Measurements from ENCODE around the gene CDKN1A.

Gene CDKN1A

GRCh38 chr6:36717231-36717825 is 38.8 kb downstream of the CDKN1A start:
- DNase-seq (ENCODE audit: low read depth), result no peak
- H3K4me3 ChIP-seq (ENCODE audit: low read depth, low read length), result no peak overlapping the region
- TF ChIP-seq POLR2A (IDR thresholded peaks at IDR 0.05; ENCODE audit: extremely low read depth, insufficient read length) (no peak), CTCF (IDR thresholded peaks at IDR 0.05; ENCODE audit: low read depth, low read length) (no peak), MYC (IDR thresholded peaks at IDR 0.05; ENCODE audit: low read depth, low read length) (no peak), MAX (IDR thresholded peaks at IDR 0.05; ENCODE audit: low read depth, low read length) (no peak)

GRCh38 chr6:36717871-36718540 is 39.5 kb downstream of the CDKN1A start:
- no peak for TF ChIP-seq POLR2A (IDR thresholded peaks at IDR 0.05; ENCODE audit: extremely low read depth, insufficient read length)
- TF ChIP-seq MAX (IDR thresholded peaks at IDR 0.05; ENCODE audit: low read depth, low read length), result no peak
- TF ChIP-seq CTCF (IDR thresholded peaks at IDR 0.05; ENCODE audit: low read depth, low read length), result no peak
- TF ChIP-seq MYC (IDR thresholded peaks at IDR 0.05; ENCODE audit: low read depth, low read length), result no peak
- no peak overlapping the region for H3K4me3 ChIP-seq (ENCODE audit: low read depth, low read length)
- DNase-seq (ENCODE audit: low read depth), result no peak

- no peak for DNase-seq (ENCODE audit: low read depth)
- no peak for TF ChIP-seq MAX (IDR thresholded peaks at IDR 0.05; ENCODE audit: low read depth, low read length)
- no peak for TF ChIP-seq POLR2A (IDR thresholded peaks at IDR 0.05; ENCODE audit: extremely low read depth, insufficient read length)
- TF ChIP-seq MYC (IDR thresholded peaks at IDR 0.05; ENCODE audit: low read depth, low read length), result no peak
- TF ChIP-seq CTCF (IDR thresholded peaks at IDR 0.05; ENCODE audit: low read depth, low read length), result no peak
- no peak overlapping the region for H3K4me3 ChIP-seq (ENCODE audit: low read depth, low read length)
Measured at GRCh38 chr6:36718560-36718959, 40.0 kb downstream of the CDKN1A start.

GRCh38 chr6:36719126-36719525 is 40.6 kb downstream of the CDKN1A start:
- no peak overlapping the region for H3K4me3 ChIP-seq (ENCODE audit: low read depth, low read length)
- no peak for DNase-seq (ENCODE audit: low read depth)
- TF ChIP-seq POLR2A (IDR thresholded peaks at IDR 0.05; ENCODE audit: extremely low read depth, insufficient read length), result no peak
- no peak for TF ChIP-seq MYC (IDR thresholded peaks at IDR 0.05; ENCODE audit: low read depth, low read length)
- TF ChIP-seq CTCF (IDR thresholded peaks at IDR 0.05; ENCODE audit: low read depth, low read length), result no peak
- TF ChIP-seq MAX (IDR thresholded peaks at IDR 0.05; ENCODE audit: low read depth, low read length), result no peak

- H3K4me3 ChIP-seq (ENCODE audit: low read depth, low read length), result no peak overlapping the region
- no peak for DNase-seq (ENCODE audit: low read depth)
- no peak; the same call in 1 of the 2 replicates for TF ChIP-seq MAX (IDR thresholded peaks at IDR 0.05; ENCODE audit: low read depth, low read length)
- TF ChIP-seq MYC (IDR thresholded peaks at IDR 0.05; ENCODE audit: low read depth, low read length), result no peak
- no peak for TF ChIP-seq CTCF (IDR thresholded peaks at IDR 0.05; ENCODE audit: low read depth, low read length)
- no peak for TF ChIP-seq POLR2A (IDR thresholded peaks at IDR 0.05; ENCODE audit: extremely low read depth, insufficient read length)
Measured at GRCh38 chr6:36720251-36721141, 42.0 kb downstream of the CDKN1A start.
